Tibial nerve (tissue), 4 donors: ENCODE measurements around the gene RASA3. TPM values are rescaled to one million over a fixed set of nuclear protein-coding genes. Genes with fewer than 3 reads are reported as not detected.

Source experiments
- DNase-seq, 2 donors: peaks; one replicate each; pipeline ENCODE4 v3.0.0-alpha.2; 2019; ENCODE audit warnings: low spot score in 2 of 2
- H3K27ac ChIP-seq, 4 donors: fragments of 200-600 bp; sonication (generic) in 3 of 4; one replicate each; pipeline ENCODE4 v1.5.1; 2017 to 2019; ENCODE audit warnings: mild to moderate bottlenecking in 1 of 4
- H3K27me3 ChIP-seq, 2 donors: fragments of 200-600 bp; sonication (generic) in 1 of 2; one replicate each; pipeline versions ENCODE4 v1.5.1 to v1.6.0; 2017 to 2019
- H3K36me3 ChIP-seq, 3 donors: fragments of 200-600 bp; sonication (generic); one replicate each; pipeline ENCODE4 v1.5.1; 2018 to 2019
- H3K4me1 ChIP-seq, 4 donors: fragments of 200-600 bp; sonication (generic) in 3 of 4; one replicate each; pipeline ENCODE4 v1.5.1; 2017 to 2019
- H3K4me3 ChIP-seq, 4 donors: fragments of 200-600 bp; sonication (generic) in 3 of 4; one replicate each; pipeline ENCODE4 v1.5.1; 2017 to 2019; ENCODE audit warnings: mild to moderate bottlenecking in 1 of 4, moderate library complexity in 1 of 4
- H3K9me3 ChIP-seq, 4 donors: fragments of 200-600 bp; sonication (generic) in 3 of 4; one replicate each; pipeline ENCODE4 v1.5.1; 2017 to 2019
- CTCF ChIP-seq, 5 experiments: fragments of 200-600 bp in 3 of 5; fragments of 450-650 bp in 2 of 5; sonication (generic) in 3 of 5; IDR thresholded peaks; one replicate each; pipeline ENCODE4 v1.5.1; 2016 to 2019; ENCODE audit warnings: antibody characterized with exemption in 5 of 5, mild to moderate bottlenecking in 3 of 5, moderate library complexity in 2 of 5
- EP300 ChIP-seq, 2 donors: sonication (generic); formaldehyde crosslinking; IDR thresholded peaks; one replicate each; pipeline ENCODE4 v1.6.1; 2017; ENCODE audit warnings: antibody characterized with exemption in 2 of 2, mild to moderate bottlenecking in 1 of 2
- POLR2A ChIP-seq, 2 donors: fragments of 450-650 bp; IDR thresholded peaks; one replicate each; pipeline ENCODE4 v1.6.1; 2017; ENCODE audit warnings: antibody characterized with exemption in 2 of 2, mild to moderate bottlenecking in 2 of 2, moderate library complexity in 2 of 2
- WGBS, 2 donors: methylation state at CpG; one replicate each; pipeline ENCODE4 v1.1.5; 2018; 5-methylcytosine and 5-hydroxymethylcytosine counted together
- total RNA-seq, 4 donors: library from RNA; depleted of rRNA; stranded (reverse); fragments of >200 nt; gene quantifications; one replicate each; pipeline ENCODE4 v1.1.0, GENCODE V29; 2016

The RASA3 gene
- total RNA-seq, 4 donors from 2014 or later, result 36.2 to 63.3 (median 46.3) TPM

- Histone ChIP-seq H3K4me1 (peaks cover 0 to 11% (median 0%) of the 10 kb centered on the region in 4 donors), H3K27me3 (no peaks in the 10 kb centered on the region), H3K4me3 (no peak overlapping the region), H3K27ac (no peak overlapping the region), H3K9me3 (no peaks in the 10 kb centered on the region), H3K36me3 (peaks cover 9 to 81% (median 17%) of the 10 kb centered on the region in 3 donors)
- DNase-seq, result no peak
- TF ChIP-seq POLR2A (IDR thresholded peaks at IDR 0.05) (no peak), EP300 (IDR thresholded peaks at IDR 0.05) (no peak), CTCF (IDR thresholded peaks at IDR 0.05) (no peak)
- WGBS, 2 donors, result 89 to 92% methylated on average over 17 of the region's 17 CpGs
Measured at GRCh38 chr13:114012141-114012540, 120.3 kb downstream of the RASA3 start.

- no peak for DNase-seq
- no peak overlapping the region for H3K27ac ChIP-seq
- TF ChIP-seq POLR2A (IDR thresholded peaks at IDR 0.05) (no peak), EP300 (IDR thresholded peaks at IDR 0.05) (no peak), CTCF (IDR thresholded peaks at IDR 0.05) (no peak)
- no peaks in the 10 kb centered on the region for H3K9me3 ChIP-seq
- no peaks in the 10 kb centered on the region for H3K27me3 ChIP-seq
- WGBS, 2 donors, result 94 to 96% methylated on average over 19 of the region's 19 CpGs
- H3K4me1 ChIP-seq, result peaks cover 0 to 10% (median 0%) of the 10 kb centered on the region in 4 donors
- no peak overlapping the region for H3K4me3 ChIP-seq
- peaks cover 9 to 72% (median 17%) of the 10 kb centered on the region in 3 donors for H3K36me3 ChIP-seq
Measured at GRCh38 chr13:114011226-114011625, 121.2 kb downstream of the RASA3 start.

- peaks cover 0 to 5% (median 0%) of the 10 kb centered on the region in 4 donors for H3K4me1 ChIP-seq
- H3K36me3 ChIP-seq, result peaks cover 4 to 66% (median 17%) of the 10 kb centered on the region in 3 donors
- DNase-seq, result no peak
- H3K27ac ChIP-seq, result no peak overlapping the region
- no peaks in the 10 kb centered on the region for H3K9me3 ChIP-seq
- no peaks in the 10 kb centered on the region for H3K27me3 ChIP-seq
- TF ChIP-seq POLR2A (IDR thresholded peaks at IDR 0.05) (no peak), CTCF (IDR thresholded peaks at IDR 0.05) (no peak), EP300 (IDR thresholded peaks at IDR 0.05) (no peak)
- WGBS, 2 donors, result 89 to 91% methylated on average over 34 to 37 of the region's 37 CpGs
- H3K4me3 ChIP-seq, result no peak overlapping the region
Measured at GRCh38 chr13:114010401-114011101, 121.9 kb downstream of the RASA3 start.

- Histone ChIP-seq H3K27me3 (no peaks in the 10 kb centered on the region), H3K4me3 (no peak overlapping the region), H3K4me1 (no peaks in the 10 kb centered on the region), H3K27ac (no peak overlapping the region), H3K9me3 (no peaks in the 10 kb centered on the region), H3K36me3 (peaks cover 3 to 66% (median 17%) of the 10 kb centered on the region in 3 donors)
- TF ChIP-seq EP300 (IDR thresholded peaks at IDR 0.05) (no peak), POLR2A (IDR thresholded peaks at IDR 0.05) (no peak), CTCF (IDR thresholded peaks at IDR 0.05) (no peak)
- WGBS, 2 donors, result 90 to 93% methylated on average over 27 to 30 of the region's 31 CpGs
- DNase-seq, result no peak
Measured at GRCh38 chr13:114009590-114010400, 122.6 kb downstream of the RASA3 start.
